DOHH2 (cell line): Measurements from ENCODE around the gene ARAP1.

ENCODE experiments used
- H3F3A ChIP-seq: fragments of 200-600 bp; sonication (generic), shearing (Covaris generic); 2 replicates; pipeline ENCODE4 v1.6.0; 2016; ENCODE audit warnings: antibody characterized with exemption, mild to moderate bottlenecking; ENCODE audit not compliant: control insufficient read depth, insufficient read depth
- H3K27ac ChIP-seq: fragments of 200-600 bp; sonication (generic); 2 replicates; pipeline ENCODE4 v1.5.1; 2014; ENCODE audit warnings: low read depth, mild to moderate bottlenecking, low read length, moderate library complexity
- H3K27me3 ChIP-seq: fragments of 200-600 bp; sonication (generic); 2 replicates; pipeline ENCODE4 v1.6.1; 2014; ENCODE audit warnings: mild to moderate bottlenecking, low read length, mixed read lengths; ENCODE audit not compliant: control insufficient read depth
- H3K36me3 ChIP-seq: fragments of 200-600 bp; sonication (generic); 2 replicates; pipeline ENCODE4 v1.6.1; 2014; ENCODE audit warnings: mild to moderate bottlenecking, low read length, moderate library complexity, mixed read lengths; ENCODE audit not compliant: control insufficient read depth
- H3K4me1 ChIP-seq: fragments of 200-600 bp; sonication (generic); 2 replicates; pipeline ENCODE4 v1.6.1; 2014; ENCODE audit warnings: mild to moderate bottlenecking, low read length, mixed read lengths; ENCODE audit not compliant: control insufficient read depth
- H3K4me2 ChIP-seq: fragments of 200-600 bp; sonication (generic); 2 replicates; pipeline ENCODE4 v1.6.0; 2014; ENCODE audit warnings: mild to moderate bottlenecking, low read length, moderate library complexity
- H3K4me3 ChIP-seq: fragments of 200-600 bp; sonication (generic); 2 replicates; pipeline ENCODE4 v1.5.1; 2014; ENCODE audit warnings: mild to moderate bottlenecking, low read length, mixed read lengths
- H3K79me2 ChIP-seq: fragments of 200-600 bp; sonication (generic); 2 replicates; pipeline ENCODE4 v1.6.1; 2014; ENCODE audit warnings: mild to moderate bottlenecking, low read length, mixed read lengths; ENCODE audit not compliant: control insufficient read depth
- H3K9me2 ChIP-seq: fragments of 200-600 bp; sonication (generic); replicated peaks from 2 replicates; pipeline ENCODE4 v1.6.1; 2014; ENCODE audit warnings: mild to moderate bottlenecking, low read length, mixed read lengths; ENCODE audit not compliant: control insufficient read depth
- H3K9me3 ChIP-seq: fragments of 200-600 bp; sonication (generic); 2 replicates; pipeline ENCODE4 v1.6.1; 2014; ENCODE audit warnings: antibody characterized with exemption, low read length, mixed read lengths; ENCODE audit not compliant: control insufficient read depth, insufficient read depth
- H4K20me1 ChIP-seq: fragments of 200-600 bp; sonication (generic); 2 replicates; pipeline ENCODE4 v1.6.0; 2014; ENCODE audit warnings: low read depth, mild to moderate bottlenecking, antibody characterized with exemption, low read length, moderate library complexity; ENCODE audit not compliant: control insufficient read depth, insufficient read depth
- CTCF ChIP-seq: fragments of 200-600 bp; sonication (generic); IDR thresholded peaks from one replicate; pipeline ENCODE4 v1.5.1; 2014; ENCODE audit warnings: antibody characterized with exemption, mild to moderate bottlenecking, low read depth, low read length; ENCODE audit not compliant: poor library complexity, severe bottlenecking
- EZH2phosphoT487 ChIP-seq: fragments of 200-600 bp; sonication (generic); IDR thresholded peaks from 2 replicates; pipeline ENCODE4 v1.6.1; 2017; ENCODE audit warnings: borderline replicate concordance, mild to moderate bottlenecking, antibody characterized with exemption, low read length, moderate library complexity, mixed read lengths

Gene ARAP1

DNA sequence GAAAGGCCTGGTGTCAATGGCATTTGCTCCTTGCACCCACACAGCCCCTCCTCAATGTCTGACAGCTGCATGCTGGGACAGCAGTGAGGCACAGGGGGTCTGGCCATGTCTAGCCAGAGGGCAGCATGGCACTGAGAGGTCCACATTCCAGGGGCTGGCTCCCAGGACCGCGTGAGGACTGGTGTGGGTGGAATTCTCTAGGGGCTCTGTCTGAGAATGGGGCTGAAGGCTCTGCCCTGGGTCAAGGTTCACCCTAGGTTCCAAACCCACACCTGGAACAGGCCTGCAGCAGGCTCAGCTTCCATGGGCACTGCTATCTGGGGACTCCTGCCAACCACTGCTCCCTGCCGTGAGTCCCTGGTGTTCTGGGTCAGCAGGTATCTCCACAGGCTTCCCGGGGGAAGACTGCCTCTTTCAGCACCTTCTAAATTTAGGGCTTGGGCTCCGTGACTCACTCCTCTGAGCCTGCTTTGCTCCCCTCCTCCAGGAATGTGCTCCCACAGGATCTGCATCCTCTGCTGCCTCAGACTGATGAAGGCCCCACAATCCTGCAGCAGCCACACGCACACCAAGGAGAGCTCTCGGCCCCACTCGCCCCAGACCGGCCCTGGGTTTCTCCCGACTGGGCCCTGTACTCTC, 37.4 kb upstream of the ARAP1 start:
- H3K79me2 ChIP-seq, result no peaks in the 10 kb centered on the region
- no peak overlapping the region for H3K4me3 ChIP-seq
- H3K4me2 ChIP-seq, result no peak overlapping the region
- peaks cover 2% of the 10 kb centered on the region; the same call in 1 of the 2 replicates for H3F3A ChIP-seq
- no peaks in the 10 kb centered on the region for H3K27me3 ChIP-seq
- peaks cover 33% of the 10 kb centered on the region for H3K4me1 ChIP-seq
- H3K36me3 ChIP-seq, result no peaks in the 10 kb centered on the region
- TF ChIP-seq CTCF (no peak), EZH2phosphoT487 (no peak)
- H3K9me2 ChIP-seq, result no peaks in the 10 kb centered on the region
- H3K9me3 ChIP-seq, result no peaks in the 10 kb centered on the region
- no peak overlapping the region for H3K27ac ChIP-seq
- H4K20me1 ChIP-seq, result no peaks in the 10 kb centered on the region

DNA sequence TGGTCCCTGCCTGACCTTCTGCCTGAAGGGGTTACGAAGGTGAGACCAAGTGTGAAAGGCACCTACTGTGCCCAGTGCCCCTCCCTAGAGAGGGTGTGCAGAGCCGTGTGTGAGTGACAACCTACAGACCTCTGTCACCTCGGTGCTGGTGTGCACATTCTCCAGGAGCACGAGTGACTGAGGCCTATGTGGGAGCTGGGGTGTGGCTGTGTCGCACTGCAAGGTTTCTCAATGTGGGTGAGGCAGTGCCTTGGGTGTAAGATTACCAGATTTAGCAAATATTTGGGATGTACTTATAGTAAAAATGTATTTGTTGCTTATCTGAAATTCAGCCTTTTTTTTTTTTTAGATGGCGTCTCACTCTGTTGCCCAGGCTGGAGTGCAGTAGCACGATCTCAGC, 36.0 kb upstream of the ARAP1 start:
- H3K4me3 ChIP-seq, result no peak overlapping the region
- H3K4me2 ChIP-seq, result no peak overlapping the region
- no peaks in the 10 kb centered on the region for H3K79me2 ChIP-seq
- H4K20me1 ChIP-seq, result no peaks in the 10 kb centered on the region
- no peaks in the 10 kb centered on the region for H3K9me2 ChIP-seq
- no peaks in the 10 kb centered on the region for H3K27me3 ChIP-seq
- TF ChIP-seq CTCF (no peak), EZH2phosphoT487 (no peak)
- no peaks in the 10 kb centered on the region for H3F3A ChIP-seq
- no peaks in the 10 kb centered on the region for H3K36me3 ChIP-seq
- H3K27ac ChIP-seq, result no peak overlapping the region
- H3K4me1 ChIP-seq, result peaks cover 23% of the 10 kb centered on the region
- no peaks in the 10 kb centered on the region for H3K9me3 ChIP-seq

DNA sequence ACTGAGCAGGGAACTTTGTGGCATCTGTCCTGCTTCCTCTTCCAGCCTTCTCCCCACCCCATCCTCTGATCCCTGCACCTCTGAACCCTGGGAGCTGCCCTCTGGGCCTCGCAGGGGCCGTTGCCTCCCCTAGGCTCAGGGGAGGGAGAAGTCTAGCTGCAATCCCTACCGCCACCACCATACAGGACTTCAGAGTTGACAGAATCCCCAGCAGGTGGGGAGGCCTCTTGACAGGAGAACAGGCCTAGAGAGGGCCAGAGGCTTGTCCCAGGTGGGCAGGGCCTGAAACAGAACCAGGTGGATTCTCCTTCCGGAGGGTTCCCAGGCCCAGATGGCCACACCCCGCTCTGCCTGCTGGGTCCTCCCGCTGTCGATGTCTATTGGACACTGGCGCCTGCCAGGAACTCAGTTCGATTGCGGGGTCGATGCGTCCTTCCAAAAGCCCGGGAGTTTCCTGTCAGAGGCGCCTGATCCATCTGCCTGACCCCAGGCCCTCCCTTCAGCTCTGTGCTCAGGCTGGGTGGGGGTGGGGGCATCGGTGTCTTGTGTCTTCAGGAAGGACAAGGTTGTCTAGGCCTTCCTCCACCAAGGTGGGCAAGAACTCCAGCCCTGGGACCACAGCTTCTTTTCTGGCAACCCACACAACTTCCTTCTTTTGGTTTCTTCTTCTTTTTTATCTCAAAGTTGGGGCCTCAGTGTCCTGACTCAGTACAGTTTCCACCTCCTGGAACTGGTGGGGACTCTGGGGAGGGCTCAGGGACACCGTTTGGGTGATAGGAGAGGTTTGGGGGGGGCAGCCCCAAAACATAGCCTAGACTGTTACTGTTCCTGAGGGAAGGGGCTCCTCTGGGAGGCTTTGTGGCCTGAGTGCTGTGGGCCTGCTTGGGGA, 35.3 kb upstream of the ARAP1 start:
- no peaks in the 10 kb centered on the region for H3K9me2 ChIP-seq
- no peaks in the 10 kb centered on the region for H3K27me3 ChIP-seq
- TF ChIP-seq EZH2phosphoT487 (no peak), CTCF (no peak)
- no peaks in the 10 kb centered on the region for H3K79me2 ChIP-seq
- H3K4me2 ChIP-seq, result no peak overlapping the region
- no peak overlapping the region for H3K4me3 ChIP-seq
- no peaks in the 10 kb centered on the region for H3K36me3 ChIP-seq
- peaks cover 15% of the 10 kb centered on the region for H3K4me1 ChIP-seq
- no peaks in the 10 kb centered on the region for H3F3A ChIP-seq
- H4K20me1 ChIP-seq, result no peaks in the 10 kb centered on the region
- H3K9me3 ChIP-seq, result no peaks in the 10 kb centered on the region
- H3K27ac ChIP-seq, result no peak overlapping the region
